Measurements from ENCODE around the gene CLIC5.

DNA sequence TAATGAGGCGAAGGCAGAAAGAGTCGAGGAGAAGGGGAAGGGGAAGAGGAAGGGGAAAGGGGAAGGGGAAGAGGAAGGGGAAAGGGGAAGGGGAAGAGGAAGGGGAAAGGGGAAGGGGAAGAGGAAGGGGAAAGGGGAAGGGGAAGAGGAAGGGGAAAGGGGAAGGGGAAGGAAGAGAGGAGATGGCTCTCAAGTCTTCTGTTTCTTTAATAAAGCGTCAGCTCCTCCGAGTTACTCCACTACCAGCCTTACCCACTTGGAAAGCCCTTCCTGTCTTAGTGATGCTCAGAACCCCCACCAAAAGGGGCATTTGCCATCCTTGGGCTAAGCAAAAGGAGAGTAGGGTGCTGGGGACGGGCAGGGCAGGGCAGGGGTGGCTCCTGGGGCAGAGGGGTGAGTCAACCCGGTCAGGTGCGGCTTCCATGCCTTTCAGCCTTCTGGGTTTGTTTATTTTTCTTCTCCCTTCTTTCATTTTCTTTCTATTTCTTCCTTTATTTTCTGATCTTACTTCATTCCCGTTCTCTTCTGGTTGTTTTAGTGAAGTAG, 476 bp upstream of the CLIC5 start:
- TF ChIP-seq EP300 (IDR thresholded peaks at IDR 0.05): no peak
- TF ChIP-seq, protein P1, sequence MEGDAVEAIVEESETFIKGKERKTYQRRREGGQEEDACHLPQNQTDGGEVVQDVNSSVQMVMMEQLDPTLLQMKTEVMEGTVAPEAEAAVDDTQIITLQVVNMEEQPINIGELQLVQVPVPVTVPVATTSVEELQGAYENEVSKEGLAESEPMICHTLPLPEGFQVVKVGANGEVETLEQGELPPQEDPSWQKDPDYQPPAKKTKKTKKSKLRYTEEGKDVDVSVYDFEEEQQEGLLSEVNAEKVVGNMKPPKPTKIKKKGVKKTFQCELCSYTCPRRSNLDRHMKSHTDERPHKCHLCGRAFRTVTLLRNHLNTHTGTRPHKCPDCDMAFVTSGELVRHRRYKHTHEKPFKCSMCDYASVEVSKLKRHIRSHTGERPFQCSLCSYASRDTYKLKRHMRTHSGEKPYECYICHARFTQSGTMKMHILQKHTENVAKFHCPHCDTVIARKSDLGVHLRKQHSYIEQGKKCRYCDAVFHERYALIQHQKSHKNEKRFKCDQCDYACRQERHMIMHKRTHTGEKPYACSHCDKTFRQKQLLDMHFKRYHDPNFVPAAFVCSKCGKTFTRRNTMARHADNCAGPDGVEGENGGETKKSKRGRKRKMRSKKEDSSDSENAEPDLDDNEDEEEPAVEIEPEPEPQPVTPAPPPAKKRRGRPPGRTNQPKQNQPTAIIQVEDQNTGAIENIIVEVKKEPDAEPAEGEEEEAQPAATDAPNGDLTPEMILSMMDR (IDR thresholded peaks at IDR 0.05): no peak
